Measurements from ENCODE around the gene PSMB1. TPM values are rescaled to one million over a fixed set of nuclear protein-coding genes. Genes with fewer than 3 reads are reported as not detected.

PSMB1 gene
- total RNA-seq, 1 experiment from 2014 or later: 282 TPM

GRCh38 chr6:170545405-170545804 is 7.7 kb downstream of the PSMB1 start:
- CTCF ChIA-PET: no interaction called here
- intact Hi-C loops (cut with micrococcal nuclease): no loop called here

More at GRCh38 chr6:170545405-170545804, 7.7 kb downstream of the PSMB1 start:
- Histone ChIP-seq H3K4me3 (replicated peaks in 1 of 2; ENCODE audit: low read depth in 1 of 2, low read length in 2 of 2) (no peak overlapping the region), H3K79me2 (ENCODE audit: insufficient read depth, low read length) (peaks cover 100% of the 10 kb centered on the region), H3K9me2 (ENCODE audit: insufficient read depth) (no peaks in the 10 kb centered on the region), H3K9ac (ENCODE audit: low read length) (no peak overlapping the region), H3K4me2 (ENCODE audit: low read length) (no peak overlapping the region), H3K27ac (ENCODE audit: low read depth, low read length) (no peak overlapping the region), H3K9me3 (ENCODE audit: control insufficient read depth in 1 of 2, insufficient read depth in 1 of 2, low read depth in 1 of 2, low read length in 2 of 2) (no peaks in the 10 kb centered on the region), H3K27me3 (ENCODE audit: insufficient read depth, low read length) (no peaks in the 10 kb centered on the region), H3K4me1 (ENCODE audit: control insufficient read depth in 1 of 2, insufficient read depth in 2 of 2, low read length in 2 of 2) (no peaks in the 10 kb centered on the region), H4K20me1 (ENCODE audit: insufficient read depth) (peaks cover 50% of the 10 kb centered on the region), H3K36me3 (ENCODE audit: control insufficient read depth in 1 of 2, insufficient read depth in 2 of 2, low read length in 2 of 2) (peaks cover 72 to 90% of the 10 kb centered on the region in 2 experiments), H2AFZ (ENCODE audit: low read depth, low read length, poor library complexity, severe bottlenecking) (no peak overlapping the region)
- POLR2A ChIA-PET: no interaction called here
- TF ChIP-seq REST (IDR thresholded peaks at IDR 0.05; ENCODE audit: low read depth) (no peak), ATF3 (IDR thresholded peaks at IDR 0.05) (no peak), YY1 (IDR thresholded peaks at IDR 0.05; ENCODE audit: extremely low read depth, insufficient replicate concordance, low read depth, low read length) (no peak), POLR2AphosphoS5 (IDR thresholded peaks at IDR 0.05; ENCODE audit: low read depth, low read length) (no peak), CEBPB (IDR thresholded peaks at IDR 0.05; ENCODE audit: low read depth) (no peak), ZFX (IDR thresholded peaks at IDR 0.05) (no peak), EZH2 (IDR thresholded peaks at IDR 0.05) (no peak), SRF (IDR thresholded peaks at IDR 0.05; ENCODE audit: low read depth) (no peak), POLR2A (IDR thresholded peaks at IDR 0.05; ENCODE audit: borderline replicate concordance, extremely low read depth, insufficient read depth, insufficient read length) (no peak), SIN3A (IDR thresholded peaks at IDR 0.05; ENCODE audit: low read depth) (no peak), RAD21 (IDR thresholded peaks at IDR 0.05; ENCODE audit: low read depth) (no peak), ZBTB33 (IDR thresholded peaks at IDR 0.05; ENCODE audit: extremely low read depth, insufficient replicate concordance, low read length) (no peak), TCF7L2 (IDR thresholded peaks at IDR 0.05; ENCODE audit: borderline replicate concordance, extremely low read depth, insufficient read depth, insufficient read length) (no peak), ELF1 (IDR thresholded peaks at IDR 0.05; ENCODE audit: borderline replicate concordance, low read depth) (no peak), EGR1 (IDR thresholded peaks at IDR 0.05; ENCODE audit: low read depth) (no peak), JUND (IDR thresholded peaks at IDR 0.05) (no peak), CBX3 (IDR thresholded peaks at IDR 0.05; ENCODE audit: low read depth) (no peak), CTCF (IDR thresholded peaks at IDR 0.05 in 2 of 3, conservative IDR thresholded peaks at IDR 0.05 in 1 of 3; ENCODE audit: borderline replicate concordance in 1 of 3, insufficient read depth in 1 of 3, low read depth in 2 of 3, low read length in 2 of 3) (no peak)
- TF ChIP-seq, protein P1, sequence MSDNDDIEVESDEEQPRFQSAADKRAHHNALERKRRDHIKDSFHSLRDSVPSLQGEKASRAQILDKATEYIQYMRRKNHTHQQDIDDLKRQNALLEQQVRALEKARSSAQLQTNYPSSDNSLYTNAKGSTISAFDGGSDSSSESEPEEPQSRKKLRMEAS (IDR thresholded peaks at IDR 0.05): no peak
- no TSS peak for BruUV-seq (replicated peaks)
- no peak for ATAC-seq
- RAD21 ChIA-PET (ENCODE audit: low non-redundant PET in 1 of 2, low total read pairs in 2 of 2, uncharacterized antibody in 2 of 2, unreplicated experiment in 2 of 2): no interaction called here
- no peak for DNase-seq (ENCODE audit: low read depth, low spot score)

Measured in HCT116 (cell line).